ENCODE data around the gene BUD23. TPM values are rescaled to one million over a fixed set of nuclear protein-coding genes. Genes with fewer than 3 reads are reported as not detected.

BUD23 gene
- total RNA-seq, 6 experiments from 2014 or later: 70.1 to 91.4 (median 83.4) TPM

- H3K27ac Mint-ChIP-seq: no peak overlapping the region
- TF ChIP-seq CTCF (IDR thresholded peaks at IDR 0.05): no peak
- H3K9me3 Mint-ChIP-seq: no peaks in the 10 kb centered on the region
- DNase-seq: no peak
- H3K27me3 Mint-ChIP-seq (ENCODE audit: insufficient read depth): peaks cover 2% of the 10 kb centered on the region
- peaks cover 22% of the 10 kb centered on the region for H3K4me1 Mint-ChIP-seq (ENCODE audit: low read depth)
- peaks cover 17% of the 10 kb centered on the region for H3K36me3 Mint-ChIP-seq (ENCODE audit: low read depth)
- H3K4me3 Mint-ChIP-seq: no peak overlapping the region
Observed at GRCh38 chr7:73702665-73703064, 19.3 kb downstream of the BUD23 start.

GRCh38 chr7:73703225-73703624, 19.8 kb downstream of the BUD23 start:
- Mint-ChIP-seq H3K4me1 (ENCODE audit: low read depth) (peaks cover 22% of the 10 kb centered on the region), H3K27me3 (ENCODE audit: insufficient read depth) (peaks cover 2% of the 10 kb centered on the region), H3K9me3 (no peaks in the 10 kb centered on the region), H3K36me3 (ENCODE audit: low read depth) (peaks cover 17% of the 10 kb centered on the region), H3K27ac (no peak overlapping the region), H3K4me3 (no peak overlapping the region)
- TF ChIP-seq CTCF (IDR thresholded peaks at IDR 0.05): no peak
- no peak for DNase-seq

GRCh38 chr7:73703757-73704639, 20.6 kb downstream of the BUD23 start:
- peaks cover 2% of the 10 kb centered on the region for H3K27me3 Mint-ChIP-seq (ENCODE audit: insufficient read depth)
- TF ChIP-seq CTCF (IDR thresholded peaks at IDR 0.05): no peak
- H3K4me3 Mint-ChIP-seq: no peak overlapping the region
- peaks cover 17% of the 10 kb centered on the region for H3K36me3 Mint-ChIP-seq (ENCODE audit: low read depth)
- peaks cover 22% of the 10 kb centered on the region for H3K4me1 Mint-ChIP-seq (ENCODE audit: low read depth)
- no peak overlapping the region for H3K27ac Mint-ChIP-seq
- H3K9me3 Mint-ChIP-seq: no peaks in the 10 kb centered on the region
- DNase-seq: no peak

GRCh38 chr7:73704640-73705550, 21.5 kb downstream of the BUD23 start:
- Mint-ChIP-seq H3K9me3 (no peaks in the 10 kb centered on the region), H3K4me1 (ENCODE audit: low read depth) (peaks cover 22% of the 10 kb centered on the region), H3K4me3 (no peak overlapping the region), H3K27ac (peak overlapping the region; percentile 11; the same call in 1 of the 2 replicates), H3K36me3 (ENCODE audit: low read depth) (peaks cover 17% of the 10 kb centered on the region), H3K27me3 (ENCODE audit: insufficient read depth) (peaks cover 2% of the 10 kb centered on the region)
- no peak for DNase-seq
- TF ChIP-seq CTCF (IDR thresholded peaks at IDR 0.05): no peak

- Mint-ChIP-seq H3K36me3 (ENCODE audit: low read depth) (peaks cover 17% of the 10 kb centered on the region), H3K9me3 (no peaks in the 10 kb centered on the region), H3K27ac (peak overlapping the region; percentile 11; the same call in 1 of the 2 replicates), H3K4me3 (no peak overlapping the region), H3K4me1 (ENCODE audit: low read depth) (peaks cover 22% of the 10 kb centered on the region), H3K27me3 (ENCODE audit: insufficient read depth) (peaks cover 2% of the 10 kb centered on the region)
- TF ChIP-seq CTCF (IDR thresholded peaks at IDR 0.05): no peak
- DNase-seq: no peak
Observed at GRCh38 chr7:73705551-73705920, 22.1 kb downstream of the BUD23 start.
